WI38 (cell line): ENCODE results near the gene ELP5.
A peak's percentile ranks its signal among the peaks of the same experiment; 100 is the strongest.

ENCODE experiments used
- H3K4me3 ChIP-seq: 2 replicates; pipeline ENCODE4 v1.5.1; 2011; ENCODE audit warnings: low read depth, mild to moderate bottlenecking, control low read depth, low read length
- TF ChIP-seq, protein P1 (sequence below): IDR thresholded peaks from 2 replicates; pipeline ENCODE4 v1.5.1; 2012; ENCODE audit warnings: low read depth, mild to moderate bottlenecking, control low read depth, low read length

The ELP5 gene

DNA sequence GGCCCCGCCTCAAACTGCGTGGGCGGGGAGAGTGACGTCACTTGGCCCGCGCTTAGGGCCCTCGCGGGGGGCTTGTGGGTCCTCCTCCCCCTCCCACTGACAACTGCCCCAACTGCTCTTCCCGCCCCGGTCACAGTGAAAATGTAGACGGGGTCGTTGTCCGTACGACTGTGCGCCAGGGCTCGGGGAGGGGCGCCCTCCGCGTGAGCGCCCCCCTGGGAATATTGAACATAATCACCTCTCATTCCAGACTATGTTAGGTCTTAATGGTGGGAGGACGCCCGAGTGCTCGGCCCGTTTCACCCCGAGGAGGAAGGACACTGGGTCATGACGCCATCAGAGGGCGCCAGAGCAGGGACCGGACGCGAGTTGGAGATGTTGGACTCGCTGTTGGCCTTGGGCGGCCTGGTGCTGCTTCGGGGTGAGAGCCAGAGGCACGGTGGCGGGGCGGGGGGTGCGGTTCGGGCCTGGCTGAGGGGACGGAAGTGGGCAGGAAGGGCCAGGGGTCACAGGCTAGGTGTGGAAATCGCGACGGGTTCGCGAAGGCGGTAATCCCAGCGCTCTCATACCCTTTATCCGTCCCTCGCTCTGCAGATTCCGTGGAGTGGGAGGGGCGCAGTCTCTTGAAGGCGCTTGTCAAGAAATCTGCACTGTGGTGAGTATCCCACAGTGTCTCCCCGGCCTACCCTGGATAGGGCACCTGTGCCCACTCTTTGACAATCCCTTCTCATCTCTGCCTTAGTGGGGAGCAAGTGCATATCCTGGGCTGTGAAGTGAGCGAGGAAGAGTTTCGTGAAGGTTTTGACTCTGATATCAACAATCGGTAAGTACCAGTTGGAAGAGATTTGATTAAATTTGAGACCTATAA, at the start of gene ELP5:
Gene ELP5, plus strand, starts transcription at position 40 of the 868 bp plus-strand sequence. Its CDS starts 336 bp downstream, at position 376.
- TF ChIP-seq, protein P1, sequence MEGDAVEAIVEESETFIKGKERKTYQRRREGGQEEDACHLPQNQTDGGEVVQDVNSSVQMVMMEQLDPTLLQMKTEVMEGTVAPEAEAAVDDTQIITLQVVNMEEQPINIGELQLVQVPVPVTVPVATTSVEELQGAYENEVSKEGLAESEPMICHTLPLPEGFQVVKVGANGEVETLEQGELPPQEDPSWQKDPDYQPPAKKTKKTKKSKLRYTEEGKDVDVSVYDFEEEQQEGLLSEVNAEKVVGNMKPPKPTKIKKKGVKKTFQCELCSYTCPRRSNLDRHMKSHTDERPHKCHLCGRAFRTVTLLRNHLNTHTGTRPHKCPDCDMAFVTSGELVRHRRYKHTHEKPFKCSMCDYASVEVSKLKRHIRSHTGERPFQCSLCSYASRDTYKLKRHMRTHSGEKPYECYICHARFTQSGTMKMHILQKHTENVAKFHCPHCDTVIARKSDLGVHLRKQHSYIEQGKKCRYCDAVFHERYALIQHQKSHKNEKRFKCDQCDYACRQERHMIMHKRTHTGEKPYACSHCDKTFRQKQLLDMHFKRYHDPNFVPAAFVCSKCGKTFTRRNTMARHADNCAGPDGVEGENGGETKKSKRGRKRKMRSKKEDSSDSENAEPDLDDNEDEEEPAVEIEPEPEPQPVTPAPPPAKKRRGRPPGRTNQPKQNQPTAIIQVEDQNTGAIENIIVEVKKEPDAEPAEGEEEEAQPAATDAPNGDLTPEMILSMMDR, result no peak
- H3K4me3 ChIP-seq, result peak within 1 kb of the TSS; percentile 94

DNA sequence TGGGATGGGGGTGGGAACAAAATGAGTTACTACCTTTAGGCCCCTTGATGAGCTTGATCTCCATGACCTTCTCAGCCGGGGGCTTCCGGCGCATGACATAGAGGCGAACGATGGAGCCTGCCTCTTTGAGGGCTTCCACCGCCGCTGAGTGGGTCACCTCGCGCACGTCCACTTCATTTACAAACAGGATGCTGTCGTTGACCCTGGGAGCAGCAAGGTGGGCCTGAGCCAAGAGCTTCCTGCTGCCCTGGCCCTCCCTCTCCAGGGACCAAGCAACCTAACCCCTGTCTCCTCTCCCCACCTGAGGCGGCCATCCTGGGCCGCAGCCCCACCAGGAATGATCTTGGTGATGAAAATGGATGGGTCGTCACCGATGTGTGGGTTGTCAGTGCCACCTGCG, 48.6 kb upstream of the ELP5 start:
- TF ChIP-seq, protein P1, result no peak
- no peak overlapping the region for H3K4me3 ChIP-seq

GRCh38 chr17:7204336-7204735, 47.7 kb upstream of the ELP5 start:
- H3K4me3 ChIP-seq, result peak overlapping the region; percentile 57
- TF ChIP-seq, protein P1, result no peak

GRCh38 chr17:7204828-7205461, 47.1 kb upstream of the ELP5 start:
- TF ChIP-seq, protein P1, result no peak
- peak overlapping the region; percentile 57 for H3K4me3 ChIP-seq

- TF ChIP-seq, protein P1, result no peak
- peak overlapping the region; percentile 57 for H3K4me3 ChIP-seq
These were observed 46.5 kb upstream of the ELP5 start for GRCh38 chr17:7205561-7205960.

DNA sequence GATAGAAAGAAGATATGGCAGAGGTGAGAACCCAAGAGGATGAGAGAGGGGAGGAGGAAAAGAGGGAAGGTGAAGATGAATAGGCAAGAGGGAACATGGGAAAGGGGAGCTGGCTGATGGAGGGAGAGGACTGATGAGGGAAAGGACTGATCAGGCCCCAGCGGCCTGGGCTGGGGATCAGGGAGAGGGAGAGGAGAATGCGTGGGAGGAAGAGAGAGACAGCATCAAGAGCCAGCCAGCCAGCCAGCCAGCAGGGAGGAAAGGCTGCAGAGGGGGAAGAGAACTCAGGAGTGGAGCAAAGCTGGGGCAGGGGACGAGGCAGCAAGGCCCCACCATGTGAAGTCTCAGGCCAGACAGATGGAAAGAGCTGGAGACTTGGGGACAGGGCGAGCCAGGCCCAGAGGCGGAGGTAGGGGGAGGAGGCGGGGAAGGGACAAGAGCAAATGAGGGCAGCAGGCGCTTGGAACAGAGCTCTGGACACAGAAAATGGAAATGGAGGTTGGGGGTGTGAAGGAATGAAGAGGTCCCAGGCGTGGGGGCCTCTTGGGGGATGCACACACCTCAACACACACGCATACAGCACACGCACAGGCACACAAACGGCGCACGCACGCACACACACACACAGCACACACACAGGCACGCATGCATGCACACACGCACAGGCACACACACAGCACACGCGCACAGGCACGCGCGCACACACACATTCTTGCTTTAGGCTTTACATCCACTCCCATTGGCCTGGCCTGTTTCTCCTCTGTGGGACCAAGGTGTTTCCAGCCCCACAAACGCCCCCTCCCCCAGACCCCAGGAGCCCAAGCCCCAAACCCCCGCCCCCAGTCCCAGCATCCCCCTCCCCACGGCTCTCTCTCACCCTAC, 44.7 kb upstream of the ELP5 start:
- H3K4me3 ChIP-seq, result no peak overlapping the region
- TF ChIP-seq, protein P1, result no peak
